K562 (cell line): ENCODE data around the gene SLC22A23. TPM values are rescaled to one million over a fixed set of nuclear protein-coding genes. Genes with fewer than 3 reads are reported as not detected.

ENCODE experiments used
- ARID1B ChIP-seq: fragments of 450-650 bp; IDR thresholded peaks from 2 replicates; pipeline ENCODE4 v1.6.1; 2016; ENCODE audit warnings: antibody characterized with exemption, mild to moderate bottlenecking, inconsistent platforms
- BCOR ChIP-seq: fragments of 450-650 bp; IDR thresholded peaks from 2 replicates; pipeline ENCODE4 v1.6.1; 2016
- CHCHD3 ChIP-seq: fragments of 250-450 bp; sonication (Bioruptor Pico); IDR thresholded peaks from 2 replicates; pipeline ENCODE4 v2.1.2; 2022; ENCODE audit warnings: mild to moderate bottlenecking
- DIDO1 ChIP-seq: fragments of 450-650 bp; IDR thresholded peaks from 2 replicates; pipeline ENCODE4 v1.6.1; 2016; ENCODE audit warnings: low read depth, missing biosample characterization, missing genetic modification characterization
- EP300 ChIP-seq: IDR thresholded peaks from 2 replicates; pipeline ENCODE4 v1.6.1; 2012; ENCODE audit warnings: low read length, improper control_type of control experiment
- EP400 ChIP-seq: fragments of 450-650 bp; IDR thresholded peaks from 2 replicates; pipeline ENCODE4 v1.6.1; 2017; ENCODE audit warnings: antibody characterized with exemption, mild to moderate bottlenecking, moderate library complexity
- FOXK2 ChIP-seq, 2 experiments: fragments of 450-650 bp; IDR thresholded peaks in 1 of 2; conservative IDR thresholded peaks in 1 of 2; 2 replicates each; pipeline ENCODE4 v1.6.1; 2016; ENCODE audit warnings: low read depth in 2 of 2, mild to moderate bottlenecking in 1 of 2
- GATAD2A ChIP-seq: fragments of 450-650 bp; IDR thresholded peaks from 2 replicates; pipeline ENCODE4 v1.6.1; 2017
- JUND ChIP-seq, 2 experiments: IDR thresholded peaks; 2 replicates in 1 of 2; 3 replicates in 1 of 2; pipeline ENCODE4 v1.6.1; 2011; ENCODE audit warnings: borderline replicate concordance in 2 of 2, low read depth in 2 of 2, low read length in 2 of 2, improper control_type of control experiment in 1 of 2, missing biosample characterization in 1 of 2, missing genetic modification characterization in 1 of 2, missing genetic modification reagents in 1 of 2
- MTA2 ChIP-seq: fragments of 450-650 bp; IDR thresholded peaks from 2 replicates; pipeline ENCODE4 v1.6.1; 2016; ENCODE audit warnings: low read depth
- MTA3 ChIP-seq: fragments of 450-650 bp; formaldehyde crosslinking; IDR thresholded peaks from 2 replicates; pipeline ENCODE4 v1.6.1; 2017; ENCODE audit warnings: mild to moderate bottlenecking, borderline replicate concordance
- MYC ChIP-seq, 2 experiments: fragments of 250-450 bp in 1 of 2; sonication (Bioruptor Pico) in 1 of 2; IDR thresholded peaks; 2 replicates each; pipeline versions ENCODE4 v1.5.1 to v1.6.1; 2012 to 2021; ENCODE audit warnings: low read depth in 2 of 2, borderline replicate concordance in 1 of 2, improper control_type of control experiment in 1 of 2, low read length in 1 of 2, mild to moderate bottlenecking in 1 of 2, moderate library complexity in 1 of 2
- SMAD4 ChIP-seq: fragments of 250-450 bp; sonication (Bioruptor Pico); conservative IDR thresholded peaks from 2 replicates; pipeline ENCODE4 v1.8.0; 2021; ENCODE audit warnings: inconsistent platforms, mild to moderate bottlenecking, moderate library complexity
- SMARCA4 ChIP-seq: fragments of 450-650 bp; IDR thresholded peaks from 2 replicates; pipeline ENCODE4 v1.6.1; 2016
- SMARCC2 ChIP-seq: fragments of 450-650 bp; IDR thresholded peaks from 2 replicates; pipeline ENCODE4 v1.6.1; 2017; ENCODE audit warnings: antibody characterized with exemption, moderate library complexity, mild to moderate bottlenecking, low read depth
- TAF15 ChIP-seq: fragments of 200-400 bp; formaldehyde crosslinking; IDR thresholded peaks from 2 replicates; pipeline ENCODE4 v1.6.1; 2017; ENCODE audit warnings: mild to moderate bottlenecking, low read depth, low read length, moderate library complexity
- TCF3 ChIP-seq: sonication (generic); formaldehyde crosslinking; IDR thresholded peaks from 2 replicates; pipeline ENCODE4 v1.4.0; 2020; ENCODE audit warnings: mild to moderate bottlenecking, missing genetic modification reagents
- ZFP30 ChIP-seq: fragments of 250-450 bp; sonication (Bioruptor Pico); IDR thresholded peaks from 2 replicates; pipeline ENCODE4 v1.8.0; 2022; ENCODE audit warnings: moderate library complexity, mild to moderate bottlenecking, inconsistent platforms, borderline replicate concordance
- ZNF431 ChIP-seq: sonication (generic); formaldehyde crosslinking; IDR thresholded peaks from 2 replicates; pipeline ENCODE4 v1.8.0; 2022; ENCODE audit warnings: mild to moderate bottlenecking, missing genetic modification reagents
- ZNF699 ChIP-seq: fragments of 250-450 bp; sonication (Bioruptor Pico); IDR thresholded peaks from 2 replicates; pipeline ENCODE4 v1.8.0; 2021; ENCODE audit warnings: mild to moderate bottlenecking, moderate library complexity; ENCODE audit not compliant: insufficient replicate concordance
- polyA plus RNA-seq, 8 experiments: library from polyadenylated mRNA; depleted of rRNA in 4 of 8; stranded (reverse) in 5 of 8; unstranded in 3 of 8; fragments of >200 nt; fragmentation: Nextera tagmentation in 2 of 8; fragmentation: Illumina TruSeq in 1 of 8; extraction: Ambion mirVana in 2 of 8; extraction: Trizol in 1 of 8; gene quantifications; 2 replicates each; pipeline versions ENCODE4 v1.2.1 to v1.2.3, GENCODE V29; 2011 to 2014; ENCODE audit warnings: inconsistent platforms in 1 of 8, missing spikeins in 1 of 8
- total RNA-seq, 7 experiments: library from RNA; depleted of rRNA in 6 of 7; stranded (reverse); fragments of >200 nt in 6 of 7; fragmentation: Illumina TruSeq in 2 of 7; extraction: Trizol in 2 of 7; gene quantifications; 2 replicates each; pipeline versions ENCODE4 v1.2.1 to v1.2.3, GENCODE V29; 2011 to 2021; ENCODE audit warnings: low replicate concordance in 1 of 7
- TF ChIP-seq, protein P1 (sequence below), 3 experiments: fragments of 200-800 bp in 1 of 3; sonication (Bioruptor generic) in 1 of 3; sonication (generic) in 1 of 3; formaldehyde crosslinking in 1 of 3; IDR thresholded peaks; 2 replicates each; pipeline versions ENCODE4 v1.6.1 to v1.8.0; 2016 to 2022; ENCODE audit warnings: mild to moderate bottlenecking in 2 of 3, missing compliant biosample characterization in 2 of 3, missing genetic modification characterization in 2 of 3, missing genetic modification reagents in 1 of 3
- TF ChIP-seq, protein P2 (sequence below), 2 experiments: fragments of 450-650 bp in 1 of 2; IDR thresholded peaks; 2 replicates each; pipeline ENCODE4 v1.6.1; 2011 to 2017; ENCODE audit warnings: low read depth in 2 of 2, antibody characterized with exemption in 1 of 2, borderline replicate concordance in 1 of 2, low read length in 1 of 2, mild to moderate bottlenecking in 1 of 2, mixed read lengths in 1 of 2; ENCODE audit not compliant: control insufficient read depth in 1 of 2

Gene SLC22A23
- total and polyA plus RNA-seq, 9 of the 15 experiments (the other 6 are each of a cell fraction or from before 2014, with no cell fraction given): 0.30 to 8.7 (median 2.5) TPM

DNA sequence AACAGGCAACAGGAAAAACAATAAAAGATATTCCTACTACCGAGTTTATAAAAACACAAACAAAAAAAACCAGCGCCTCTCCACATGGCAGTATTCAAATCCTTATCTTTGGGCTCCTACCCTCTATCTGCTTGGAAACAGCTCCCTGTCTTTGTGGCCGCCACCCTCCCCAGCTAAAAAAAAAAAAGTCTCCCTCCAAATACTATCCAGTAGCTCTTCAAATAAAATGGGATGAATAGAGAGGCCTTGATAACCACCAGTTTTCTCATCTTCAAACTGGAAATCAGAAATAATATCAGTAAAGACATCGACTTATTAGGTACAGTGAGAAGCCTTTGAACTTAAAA, 101.9 kb downstream of the SLC22A23 start (continued):
- TF ChIP-seq SMAD4 (CRISPR knock-in tag) (no peak; the same call in none of the 2 replicates), EP300 (peak; percentile 50; the same call in 1 of the 2 replicates), ARID1B (peak; percentile 87), SMARCA4 (peak; percentile 90), JUND (IDR thresholded peaks at IDR 0.05; ENCODE audit: borderline replicate concordance, low read depth, low read length) (no peak; the same call in 1 of the 2 replicates), JUND (tag; IDR thresholded peaks at IDR 0.05; ENCODE audit: borderline replicate concordance, low read depth, low read length) (peak; percentile 13; the same call in 1 of the 3 replicates), SMARCC2 (0 out of 2 replicates have a peak, but pooled peaks have one; percentile 63), MYC (IDR thresholded peaks at IDR 0.05; ENCODE audit: low read depth, low read length) (peak; percentile 77), MYC (CRISPR knock-in tag; IDR thresholded peaks at IDR 0.05; ENCODE audit: borderline replicate concordance, low read depth) (no peak), TCF3 (CRISPR knock-in tag) (peak; percentile 73), DIDO1 (tag) (0 out of 2 replicates have a peak, but pooled peaks have one; percentile 8), GATAD2A (peak; percentile 71; the same call in 1 of the 2 replicates), ZNF431 (CRISPR knock-in tag) (no peak), ZFP30 (CRISPR knock-in tag) (no peak), BCOR (peak; percentile 36; the same call in 1 of the 2 replicates), TAF15 (no peak), CHCHD3 (CRISPR knock-in tag) (no peak), MTA3 (peak; percentile 33; the same call in 1 of the 2 replicates), ZNF699 (CRISPR knock-in tag) (no peak), MTA2 (peak; percentile 77), FOXK2 (conservative IDR thresholded peaks at IDR 0.05 in 1 of 2, IDR thresholded peaks at IDR 0.05 in 1 of 2; ENCODE audit: low read depth in 2 of 2) (peak; percentile 48 to 70; a peak in 2 of 4 replicates), EP400 (peak; percentile 66; the same call in 1 of the 2 replicates)
- TF ChIP-seq, protein P1, sequence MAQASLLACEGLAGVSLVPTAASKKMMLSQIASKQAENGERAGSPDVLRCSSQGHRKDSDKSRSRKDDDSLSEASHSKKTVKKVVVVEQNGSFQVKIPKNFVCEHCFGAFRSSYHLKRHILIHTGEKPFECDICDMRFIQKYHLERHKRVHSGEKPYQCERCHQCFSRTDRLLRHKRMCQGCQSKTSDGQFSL (CRISPR knock-in tag; IDR thresholded peaks at IDR 0.05): no peak
- TF ChIP-seq, protein P1 (tag; IDR thresholded peaks at IDR 0.05): no peak
- TF ChIP-seq, protein P2, sequence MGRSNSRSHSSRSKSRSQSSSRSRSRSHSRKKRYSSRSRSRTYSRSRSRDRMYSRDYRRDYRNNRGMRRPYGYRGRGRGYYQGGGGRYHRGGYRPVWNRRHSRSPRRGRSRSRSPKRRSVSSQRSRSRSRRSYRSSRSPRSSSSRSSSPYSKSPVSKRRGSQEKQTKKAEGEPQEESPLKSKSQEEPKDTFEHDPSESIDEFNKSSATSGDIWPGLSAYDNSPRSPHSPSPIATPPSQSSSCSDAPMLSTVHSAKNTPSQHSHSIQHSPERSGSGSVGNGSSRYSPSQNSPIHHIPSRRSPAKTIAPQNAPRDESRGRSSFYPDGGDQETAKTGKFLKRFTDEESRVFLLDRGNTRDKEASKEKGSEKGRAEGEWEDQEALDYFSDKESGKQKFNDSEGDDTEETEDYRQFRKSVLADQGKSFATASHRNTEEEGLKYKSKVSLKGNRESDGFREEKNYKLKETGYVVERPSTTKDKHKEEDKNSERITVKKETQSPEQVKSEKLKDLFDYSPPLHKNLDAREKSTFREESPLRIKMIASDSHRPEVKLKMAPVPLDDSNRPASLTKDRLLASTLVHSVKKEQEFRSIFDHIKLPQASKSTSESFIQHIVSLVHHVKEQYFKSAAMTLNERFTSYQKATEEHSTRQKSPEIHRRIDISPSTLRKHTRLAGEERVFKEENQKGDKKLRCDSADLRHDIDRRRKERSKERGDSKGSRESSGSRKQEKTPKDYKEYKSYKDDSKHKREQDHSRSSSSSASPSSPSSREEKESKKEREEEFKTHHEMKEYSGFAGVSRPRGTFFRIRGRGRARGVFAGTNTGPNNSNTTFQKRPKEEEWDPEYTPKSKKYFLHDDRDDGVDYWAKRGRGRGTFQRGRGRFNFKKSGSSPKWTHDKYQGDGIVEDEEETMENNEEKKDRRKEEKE (IDR thresholded peaks at IDR 0.05; ENCODE audit: borderline replicate concordance in 1 of 2, control insufficient read depth in 1 of 2, low read depth in 2 of 2, low read length in 1 of 2): no peak
